ENCODE measurements around the gene CIRBP.

- TF ChIP-seq CTCF (IDR thresholded peaks at IDR 0.05) (no peak), POLR2A (IDR thresholded peaks at IDR 0.05) (no peak)
These were observed 2.6 kb downstream of the CIRBP start for GRCh38 chr19:1271528-1272422.
